ENCODE results near the gene COPZ2.

The COPZ2 gene

DNA sequence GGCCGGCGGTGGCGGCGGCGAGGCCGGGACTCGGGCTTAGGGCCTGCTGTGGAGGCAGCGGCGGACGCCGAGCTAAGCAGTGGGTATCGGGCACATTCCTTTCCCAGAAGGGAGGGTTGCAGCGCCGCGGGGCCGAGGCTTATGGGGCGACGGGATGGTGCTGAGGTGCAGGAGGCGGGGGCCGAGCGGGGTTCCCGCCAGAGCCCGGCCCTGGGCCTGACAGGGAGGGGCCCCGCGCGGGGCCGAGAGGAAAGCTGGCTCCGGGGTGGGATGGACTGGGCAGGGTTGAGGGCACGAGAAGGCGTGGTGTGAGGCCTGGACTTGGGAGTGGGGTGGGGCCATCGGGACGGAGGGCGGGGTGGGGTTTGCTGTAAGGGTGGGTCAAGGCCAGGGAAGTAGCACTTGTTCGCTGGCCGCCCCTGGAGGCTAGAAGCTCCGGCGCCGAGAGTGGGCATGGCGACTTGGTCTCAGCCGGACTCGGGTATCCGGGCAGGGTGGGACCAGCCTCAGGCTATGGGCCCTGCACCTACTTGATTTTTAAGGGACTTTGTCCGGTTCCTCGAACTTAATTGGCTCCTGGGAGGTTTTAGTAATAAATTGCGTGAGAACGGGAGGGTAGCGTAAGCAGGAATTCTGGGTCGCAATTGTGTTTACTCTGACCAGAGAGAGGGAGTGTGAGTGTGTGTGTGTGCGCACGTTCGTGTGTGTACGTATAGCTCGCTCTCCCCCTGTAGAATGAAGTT is 11.0 kb upstream of the COPZ2 start:
- POLR2A ChIA-PET = interaction anchor here (0.6 to 8.9 kb wide), 38 partner anchors 9 to 948 kb away, joined by 3 to 121 read pairs (median 4); partner anchors contain the start of genes CBX1, CDK5RAP3, OSBPL7 and SNX11
- CTCF ChIA-PET = interaction anchor here (0.7 to 2.5 kb wide), 5 partner anchors 10 to 78 kb away, joined by 3 to 9 read pairs (median 6); partner anchors contain the start of gene CDK5RAP3
- TF ChIP-seq FOXA1 (IDR thresholded peaks at IDR 0.05) (no peak), ARNT (IDR thresholded peaks at IDR 0.05) (peak; percentile 72; the same call in 1 of the 2 replicates)
- peak; percentile 71 for DNase-seq (ENCODE audit: extremely low spot score)

DNA sequence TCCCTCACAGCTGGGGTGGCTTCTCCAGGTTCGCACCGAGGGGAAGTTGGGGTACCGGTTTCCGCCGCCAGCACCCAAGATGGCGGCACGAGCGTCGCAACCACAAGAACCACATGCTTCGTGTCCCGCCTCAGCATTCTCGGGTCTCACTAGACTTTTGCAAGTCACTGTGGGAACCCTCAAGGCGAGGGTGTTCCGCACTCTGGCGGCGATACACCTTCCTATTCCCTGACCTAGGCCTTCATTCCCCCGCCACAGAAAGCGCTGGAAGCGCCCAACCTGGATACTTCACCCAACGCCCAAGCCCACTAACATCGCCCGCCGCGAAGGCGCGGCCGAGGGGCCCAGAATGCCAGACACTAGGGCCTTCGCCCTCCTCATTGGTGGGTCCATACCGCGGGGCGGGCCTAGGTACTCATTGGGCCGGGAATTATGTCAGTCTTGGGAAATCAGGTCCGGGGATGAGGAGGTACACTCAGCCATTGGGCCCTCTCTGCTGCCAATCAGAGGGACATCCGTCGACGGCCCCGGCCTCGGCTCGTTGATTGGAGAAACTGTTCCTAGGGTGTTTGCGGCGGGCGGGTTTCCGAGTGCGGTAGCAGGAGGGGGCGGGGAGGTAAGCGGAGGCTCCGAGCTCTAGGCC is 10.3 kb upstream of the COPZ2 start, which contains the start of gene NFE2L1:
TSS of gene NFE2L1 (plus strand) at position 619 of the 643 bp plus-strand sequence. CDS start 2,760 bp downstream, outside the sequence.
- peak; percentile 100 for TF ChIP-seq L3MBTL2 (conservative IDR thresholded peaks at IDR 0.05)
- TF ChIP-seq FOXA1 (IDR thresholded peaks at IDR 0.05) = no peak
- TF ChIP-seq ZNF384 (IDR thresholded peaks at IDR 0.05) = no peak
- no peak for TF ChIP-seq SP1 (IDR thresholded peaks at IDR 0.05)
- no peak for TF ChIP-seq TARDBP (IDR thresholded peaks at IDR 0.05)
- TF ChIP-seq, protein P1, sequence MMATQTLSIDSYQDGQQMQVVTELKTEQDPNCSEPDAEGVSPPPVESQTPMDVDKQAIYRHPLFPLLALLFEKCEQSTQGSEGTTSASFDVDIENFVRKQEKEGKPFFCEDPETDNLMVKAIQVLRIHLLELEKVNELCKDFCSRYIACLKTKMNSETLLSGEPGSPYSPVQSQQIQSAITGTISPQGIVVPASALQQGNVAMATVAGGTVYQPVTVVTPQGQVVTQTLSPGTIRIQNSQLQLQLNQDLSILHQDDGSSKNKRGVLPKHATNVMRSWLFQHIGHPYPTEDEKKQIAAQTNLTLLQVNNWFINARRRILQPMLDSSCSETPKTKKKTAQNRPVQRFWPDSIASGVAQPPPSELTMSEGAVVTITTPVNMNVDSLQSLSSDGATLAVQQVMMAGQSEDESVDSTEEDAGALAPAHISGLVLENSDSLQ (IDR thresholded peaks at IDR 0.05) = peak; percentile 100
- no peak; the same call in 1 of the 2 replicates for TF ChIP-seq NFRKB (IDR thresholded peaks at IDR 0.05)
- ChIA-PET CTCF (interaction anchor here (1.2 to 1.8 kb wide), 2 partner anchors 10 to 32 kb away, joined by 4 to 9 read pairs; no protein-coding TSS in a partner anchor), POLR2A (interaction anchor here (0.6 to 8.9 kb wide), 25 partner anchors 9 to 948 kb away, joined by 3 to 121 read pairs (median 4); partner anchors contain the start of genes CBX1, OSBPL7, SNX11 and SP2)
- DNase-seq (ENCODE audit: extremely low spot score) = peak; percentile 97

DNA sequence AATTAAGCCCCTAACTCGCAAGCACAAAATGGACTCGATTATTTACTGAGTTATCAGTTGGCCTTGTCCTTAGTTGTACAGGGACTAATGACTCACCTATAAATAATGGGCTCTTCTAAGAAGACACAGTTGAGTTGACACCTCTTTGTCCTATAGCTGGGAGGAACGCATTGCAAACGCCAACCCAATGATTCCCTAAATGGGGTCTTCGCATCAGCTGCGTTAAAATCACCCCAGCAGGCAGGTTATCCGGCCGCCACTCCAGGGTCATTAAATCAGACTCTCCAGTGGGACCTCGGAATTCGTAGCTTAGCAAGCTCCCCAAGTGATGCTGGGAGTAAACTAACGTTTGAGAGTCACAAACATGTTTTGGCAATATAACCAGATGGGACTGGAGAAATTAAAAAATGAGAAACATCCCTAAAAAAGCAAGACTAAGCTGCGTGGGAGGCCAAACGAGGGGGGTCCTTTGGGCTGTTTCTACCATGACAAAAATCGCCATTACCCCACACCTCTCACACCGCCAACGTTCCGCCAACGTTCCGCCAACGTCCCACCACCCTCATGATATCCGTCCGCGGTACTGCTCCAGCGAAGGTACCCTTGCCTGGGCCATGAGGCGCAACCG is 9.6 kb upstream of the COPZ2 start:
- CTCF ChIA-PET = interaction anchor here (0.7 kb wide), 2 partner anchors 16 to 33 kb away, joined by 3 read pairs; no protein-coding TSS in a partner anchor
- no peak for TF ChIP-seq FOXM1 (IDR thresholded peaks at IDR 0.05; ENCODE audit: borderline replicate concordance)
- no peak for TF ChIP-seq CTBP1 (IDR thresholded peaks at IDR 0.05; ENCODE audit: borderline replicate concordance)
- DNase-seq (ENCODE audit: extremely low spot score) = no peak
- POLR2A ChIA-PET = interaction anchor here (0.7 to 8.9 kb wide), 12 partner anchors 11 to 204 kb away, joined by 3 to 121 read pairs (median 15); partner anchors contain the start of genes SNX11 and SP2

DNA sequence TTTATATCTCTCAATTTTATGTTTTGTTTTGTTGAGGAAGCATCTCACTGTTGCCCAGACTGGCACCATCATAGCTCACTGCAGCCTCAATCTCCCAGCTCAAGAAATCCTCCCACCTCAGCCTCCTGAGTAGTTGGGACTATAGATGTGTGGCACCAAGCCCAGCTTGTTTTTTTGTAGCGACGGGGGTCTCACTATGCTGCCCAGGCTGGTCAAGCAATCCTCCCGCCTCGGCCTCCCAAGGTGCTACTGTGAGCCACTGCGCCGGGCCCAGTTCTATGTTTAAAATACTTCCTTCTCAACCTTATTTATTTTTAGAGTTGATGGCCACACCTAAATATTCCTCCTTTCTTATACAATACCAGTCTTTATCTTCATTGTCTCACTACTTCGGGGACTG is 8.7 kb upstream of the COPZ2 start:
- POLR2A ChIA-PET = interaction anchor here (1.1 to 8.9 kb wide), 4 partner anchors 11 to 62 kb away, joined by 3 to 121 read pairs (median 13); partner anchors contain the start of gene SNX11
- CTCF ChIA-PET = no interaction called here
- no peak for TF ChIP-seq CTBP1 (IDR thresholded peaks at IDR 0.05; ENCODE audit: borderline replicate concordance)
- no peak for TF ChIP-seq HDGF (IDR thresholded peaks at IDR 0.05; ENCODE audit: borderline replicate concordance)
- TF ChIP-seq ZNF384 (IDR thresholded peaks at IDR 0.05) = no peak
- no peak for TF ChIP-seq ARNT (IDR thresholded peaks at IDR 0.05)
- TF ChIP-seq L3MBTL2 (conservative IDR thresholded peaks at IDR 0.05) = no peak
- no peak for TF ChIP-seq FOXA1 (IDR thresholded peaks at IDR 0.05)
- no peak for TF ChIP-seq FOXM1 (IDR thresholded peaks at IDR 0.05; ENCODE audit: borderline replicate concordance)
- TF ChIP-seq TARDBP (IDR thresholded peaks at IDR 0.05) = no peak
- TF ChIP-seq LEF1 (IDR thresholded peaks at IDR 0.05; ENCODE audit: borderline replicate concordance) = no peak
- TF ChIP-seq FOXK2 (IDR thresholded peaks at IDR 0.05) = no peak
- no peak for DNase-seq (ENCODE audit: extremely low spot score)

DNA sequence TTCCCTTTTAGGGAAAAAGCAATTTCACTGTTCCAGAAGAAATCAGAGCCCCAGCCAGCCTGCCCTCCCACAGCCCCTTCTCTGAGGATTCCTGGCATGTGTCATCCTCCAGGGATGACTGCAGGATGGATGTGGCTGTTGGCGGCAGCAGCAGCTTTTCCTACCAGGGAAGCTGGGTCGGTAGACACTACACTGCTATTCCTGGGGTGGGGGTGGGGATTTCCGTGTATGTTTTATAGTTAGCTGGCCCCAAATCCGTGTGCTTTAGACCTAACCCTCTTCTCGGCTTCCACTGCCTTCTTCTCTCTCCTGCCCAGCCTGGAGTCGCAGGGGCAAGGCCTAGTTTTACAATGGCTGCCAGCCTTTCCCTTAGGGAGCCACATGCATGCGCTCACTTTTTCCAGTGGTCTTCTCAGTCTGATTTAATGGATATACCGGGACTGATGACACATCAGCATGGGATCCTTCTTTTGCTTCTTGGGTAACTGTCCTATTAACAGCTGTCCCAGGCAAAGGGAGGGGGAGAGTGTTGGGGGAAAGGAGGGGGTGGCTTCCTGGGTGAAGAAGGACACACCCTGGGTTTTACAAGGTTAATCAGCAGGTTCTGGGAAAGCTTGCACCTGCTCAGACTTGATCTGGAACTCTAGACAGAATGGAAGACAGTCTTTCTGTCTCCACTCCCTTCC is 7.9 kb upstream of the COPZ2 start:
- no peak for DNase-seq (ENCODE audit: extremely low spot score)
- ChIA-PET POLR2A (interaction anchor here (0.6 to 8.9 kb wide), 4 partner anchors 10 to 132 kb away, joined by 3 to 121 read pairs (median 6); no protein-coding TSS in a partner anchor), CTCF (no interaction called here)
- TF ChIP-seq L3MBTL2 (conservative IDR thresholded peaks at IDR 0.05) (no peak), LEF1 (IDR thresholded peaks at IDR 0.05; ENCODE audit: borderline replicate concordance) (no peak), BHLHE40 (IDR thresholded peaks at IDR 0.05; ENCODE audit: borderline replicate concordance) (no peak), TARDBP (IDR thresholded peaks at IDR 0.05) (no peak), HDGF (IDR thresholded peaks at IDR 0.05; ENCODE audit: borderline replicate concordance) (no peak)

DNA sequence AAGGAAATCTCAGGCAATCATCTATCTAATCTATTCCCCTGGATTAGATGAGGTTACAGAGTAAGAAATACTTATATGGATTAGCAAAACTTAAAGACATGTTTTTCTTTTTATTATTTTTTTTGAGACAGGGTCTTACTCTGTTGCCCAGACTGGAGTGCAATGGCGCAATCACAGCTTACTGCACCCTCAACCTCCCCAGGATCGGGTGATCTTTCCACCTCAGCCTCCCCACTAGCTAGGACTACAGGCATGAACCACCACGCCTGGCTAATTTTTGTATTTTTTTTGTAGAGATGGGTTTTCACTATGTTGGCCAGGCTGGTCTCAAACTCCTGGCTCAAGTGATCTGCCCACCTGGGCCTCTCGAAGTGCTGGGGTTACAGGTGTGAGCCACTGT is 7.3 kb upstream of the COPZ2 start:
- POLR2A ChIA-PET = interaction anchor here (0.6 to 8.9 kb wide), 6 partner anchors 10 to 133 kb away, joined by 3 to 121 read pairs (median 4); no protein-coding TSS in a partner anchor
- no peak for DNase-seq (ENCODE audit: extremely low spot score)
- CTCF ChIA-PET = interaction anchor here (0.7 kb wide), 1 partner anchor 67 kb away, joined by 4 read pairs; no protein-coding TSS in a partner anchor
- TF ChIP-seq ARNT (IDR thresholded peaks at IDR 0.05) (no peak), SP1 (IDR thresholded peaks at IDR 0.05) (no peak), ELF4 (IDR thresholded peaks at IDR 0.05) (no peak), BHLHE40 (IDR thresholded peaks at IDR 0.05; ENCODE audit: borderline replicate concordance) (no peak), SUZ12 (IDR thresholded peaks at IDR 0.05) (no peak)

DNA sequence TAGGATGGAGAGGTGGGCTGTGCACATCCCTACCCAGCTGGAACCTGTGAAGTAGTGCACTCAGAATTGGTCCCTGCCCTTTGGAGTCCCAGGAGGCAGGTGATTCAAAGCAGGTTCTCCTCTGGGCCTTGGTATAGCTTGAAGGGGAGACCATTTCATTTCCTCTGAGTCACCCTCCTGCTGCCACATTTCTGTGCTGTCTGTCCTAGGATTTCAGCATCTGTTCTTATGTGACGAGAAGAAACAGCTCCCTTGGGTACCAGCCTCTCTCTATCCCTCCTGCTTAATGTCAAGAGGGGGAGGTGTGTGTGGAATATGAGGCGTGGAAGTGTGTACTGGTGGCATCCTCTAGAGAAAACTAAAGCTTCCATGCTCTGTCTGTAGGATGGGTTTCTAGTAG is 5.6 kb upstream of the COPZ2 start:
- POLR2A ChIA-PET = interaction anchor here (0.9 to 8.9 kb wide), 5 partner anchors 8 to 65 kb away, joined by 3 to 121 read pairs (median 5); partner anchors contain the start of gene CBX1
- CTCF ChIA-PET = interaction anchor here (0.6 kb wide), 1 partner anchor 185 kb away, joined by 4 read pairs; no protein-coding TSS in a partner anchor
- TF ChIP-seq BHLHE40 (IDR thresholded peaks at IDR 0.05; ENCODE audit: borderline replicate concordance) = no peak
- TF ChIP-seq ZNF384 (IDR thresholded peaks at IDR 0.05) = no peak
- DNase-seq (ENCODE audit: extremely low spot score) = no peak

Data from HEK293T (cell line).